GM23338 (cell line): ENCODE measurements around the gene ITPRIP. TPM values are rescaled to one million over a fixed set of nuclear protein-coding genes. Genes with fewer than 3 reads are reported as not detected.

Source experiments
- ATAC-seq: fragments of 200-7000 bp; cut with Tn5 transposase; 3 replicates; pipeline ENCODE4 v1.9.1; 2020
- DNase-seq: peaks from one replicate; pipeline ENCODE4 v3.0.0-alpha.2; 2015; ENCODE audit warnings: low spot score
- H2AFZ ChIP-seq: fragments of 200-600 bp; sonication (generic); 2 replicates; pipeline ENCODE4 v1.8.0; 2016; ENCODE audit warnings: antibody characterized with exemption, mild to moderate bottlenecking, moderate library complexity
- H3F3A ChIP-seq: fragments of 200-600 bp; sonication (generic); replicated peaks from 2 replicates; pipeline ENCODE4 v1.8.0; 2017; ENCODE audit warnings: antibody characterized with exemption, mixed run types, low read depth
- H3K27ac ChIP-seq: fragments of 200-600 bp; sonication (generic); 2 replicates; pipeline ENCODE4 v1.6.1; 2016; ENCODE audit warnings: low read depth
- H3K27me3 ChIP-seq: fragments of 200-600 bp; sonication (generic); 2 replicates; pipeline ENCODE4 v1.8.0; 2016; ENCODE audit warnings: mild to moderate bottlenecking, mixed run types, moderate library complexity; ENCODE audit not compliant: insufficient read depth
- H3K36me3 ChIP-seq: fragments of 200-600 bp; sonication (generic); 2 replicates; pipeline ENCODE4 v1.8.0; 2016; ENCODE audit warnings: mild to moderate bottlenecking; ENCODE audit not compliant: insufficient read depth
- H3K4me1 ChIP-seq: fragments of 200-600 bp; sonication (generic); 2 replicates; pipeline ENCODE4 v1.8.0; 2016; ENCODE audit warnings: mild to moderate bottlenecking, moderate library complexity; ENCODE audit not compliant: insufficient read depth
- H3K4me2 ChIP-seq: fragments of 200-600 bp; sonication (generic); 2 replicates; pipeline ENCODE4 v1.7.1; 2017; ENCODE audit warnings: mixed run types
- H3K4me3 ChIP-seq: fragments of 200-600 bp; sonication (generic); 2 replicates; pipeline ENCODE4 v1.6.1; 2016; ENCODE audit warnings: mixed run types
- H3K79me2 ChIP-seq: fragments of 200-600 bp; sonication (generic); replicated peaks from 2 replicates; pipeline ENCODE4 v1.8.0; 2017; ENCODE audit warnings: mild to moderate bottlenecking; ENCODE audit not compliant: insufficient read depth
- H3K9me2 ChIP-seq: fragments of 200-600 bp; sonication (generic); 2 replicates; pipeline ENCODE4 v1.8.0; 2017; ENCODE audit not compliant: insufficient read depth
- H4K20me1 ChIP-seq: fragments of 200-600 bp; sonication (generic); replicated peaks from 2 replicates; pipeline ENCODE4 v1.8.0; 2017; ENCODE audit warnings: mild to moderate bottlenecking; ENCODE audit not compliant: insufficient read depth
- H3K27ac Mint-ChIP-seq: 2 replicates; pipeline ENCODE4 v1.8.0; 2020; ENCODE audit warnings: inconsistent platforms, mild to moderate bottlenecking, moderate library complexity, mixed read lengths
- H3K27me3 Mint-ChIP-seq: 3 replicates; pipeline ENCODE4 v1.8.0; 2022; ENCODE audit warnings: low read depth, mild to moderate bottlenecking, moderate library complexity, mixed read lengths, inconsistent platforms; ENCODE audit not compliant: insufficient read depth, poor library complexity
- H3K36me3 Mint-ChIP-seq: 3 replicates; pipeline ENCODE4 v1.8.0; 2021; ENCODE audit warnings: low read depth, mild to moderate bottlenecking, inconsistent platforms, moderate library complexity, mixed read lengths
- H3K4me1 Mint-ChIP-seq: 3 replicates; pipeline ENCODE4 v1.8.0; 2020; ENCODE audit warnings: mild to moderate bottlenecking, inconsistent platforms, mixed read lengths
- H3K4me3 Mint-ChIP-seq: 3 replicates; pipeline ENCODE4 v1.8.0; 2021; ENCODE audit warnings: moderate library complexity, mild to moderate bottlenecking, inconsistent platforms, mixed read lengths
- H3K9me3 Mint-ChIP-seq: 3 replicates; pipeline ENCODE4 v1.8.0; 2020; ENCODE audit warnings: moderate library complexity, mild to moderate bottlenecking, inconsistent platforms, mixed read lengths
- CREB1 ChIP-seq: fragments of 250-450 bp; sonication (Bioruptor Pico); IDR thresholded peaks from 2 replicates; pipeline ENCODE4 v1.5.0; 2020; ENCODE audit warnings: low read depth, mild to moderate bottlenecking, moderate library complexity
- CTCF ChIP-seq, 2 experiments: fragments of 200-600 bp in 1 of 2; sonication (generic) in 1 of 2; conservative IDR thresholded peaks; 2 replicates each; pipeline versions ENCODE4 v1.5.1 to v1.6.1; 2016 to 2017; ENCODE audit warnings: antibody characterized with exemption in 2 of 2, low read depth in 2 of 2, mild to moderate bottlenecking in 2 of 2, moderate library complexity in 1 of 2
- ETS1 ChIP-seq: IDR thresholded peaks from 2 replicates; pipeline ENCODE4 v1.6.1; 2016; ENCODE audit warnings: antibody characterized with exemption
- EZH2 ChIP-seq: fragments of 200-600 bp; sonication (generic); IDR thresholded peaks from one replicate; pipeline ENCODE4 v1.8.0; 2017; ENCODE audit warnings: antibody characterized with exemption, mild to moderate bottlenecking, low read depth; ENCODE audit not compliant: unreplicated experiment
- EZH2phosphoT487 ChIP-seq: fragments of 200-600 bp; sonication (generic); IDR thresholded peaks from one replicate; pipeline ENCODE4 v1.8.1; 2018; ENCODE audit warnings: antibody characterized with exemption; ENCODE audit not compliant: unreplicated experiment
- JUNB ChIP-seq: IDR thresholded peaks from one replicate; pipeline ENCODE4 v1.6.1; 2016; ENCODE audit warnings: antibody characterized with exemption; ENCODE audit not compliant: unreplicated experiment
- NANOG ChIP-seq: IDR thresholded peaks from 2 replicates; pipeline ENCODE4 v1.6.1; 2016; ENCODE audit warnings: antibody characterized with exemption, borderline replicate concordance
- POLR2AphosphoS5 ChIP-seq: IDR thresholded peaks from 2 replicates; pipeline ENCODE4 v1.6.1; 2016; ENCODE audit warnings: antibody characterized with exemption, low read depth
- REST ChIP-seq: IDR thresholded peaks from one replicate; pipeline ENCODE4 v1.6.1; 2018; ENCODE audit warnings: antibody characterized with exemption; ENCODE audit not compliant: unreplicated experiment
- STAT1 ChIP-seq: IDR thresholded peaks from one replicate; pipeline ENCODE4 v1.6.1; 2016; ENCODE audit warnings: antibody characterized with exemption; ENCODE audit not compliant: unreplicated experiment
- ZNF114 ChIP-seq: fragments of 250-450 bp; sonication (Bioruptor Pico); IDR thresholded peaks from 2 replicates; pipeline ENCODE4 v1.5.0; 2020; ENCODE audit warnings: mild to moderate bottlenecking, moderate library complexity
- ZNF331 ChIP-seq: fragments of 250-450 bp; sonication (Bioruptor Pico); IDR thresholded peaks from 2 replicates; pipeline ENCODE4 v1.5.0; 2020; ENCODE audit warnings: low read depth, mild to moderate bottlenecking, moderate library complexity
- ZNF462 ChIP-seq: fragments of 250-450 bp; sonication (Bioruptor Pico); IDR thresholded peaks from 2 replicates; pipeline ENCODE4 v1.5.0; 2020; ENCODE audit warnings: mild to moderate bottlenecking, moderate library complexity
- polyA plus RNA-seq: library from polyadenylated mRNA; unstranded; fragments of >200 nt; fragmentation: Nextera tagmentation; extraction: Ambion mirVana; gene quantifications from 2 replicates; pipeline ENCODE4 v1.2.1, GENCODE V29; 2016
- total RNA-seq: library from RNA; depleted of rRNA; stranded (reverse); fragments of >200 nt; shearing (Covaris generic); gene quantifications from 2 replicates; pipeline ENCODE4 v1.2.3, GENCODE V29; 2014

Gene ITPRIP
- total and polyA plus RNA-seq, 2 experiments from 2014 or later = 6.9 to 15.2 TPM

GRCh38 chr10:104328646-104328895 is 9.7 kb downstream of the ITPRIP start:
- H3K27ac Mint-ChIP-seq = peak overlapping the region; percentile 98
- Histone ChIP-seq H3F3A (peaks cover 7% of the 10 kb centered on the region), H3K4me1 (peaks cover 71% of the 10 kb centered on the region)

More at GRCh38 chr10:104328646-104328895, 9.7 kb downstream of the ITPRIP start:
- no peaks in the 10 kb centered on the region for H3K27me3 ChIP-seq
- H3K9me2 ChIP-seq = 0 out of 2 replicates have a peak, but pooled peaks cover 2% of the 10 kb centered on the region
- TF ChIP-seq ZNF462 (no peak), EZH2phosphoT487 (no peak), REST (no peak), ZNF114 (CRISPR knock-in tag) (no peak), EZH2 (no peak), POLR2AphosphoS5 (no peak), JUNB (no peak), NANOG (no peak), ZNF331 (CRISPR knock-in tag) (no peak), STAT1 (no peak), CTCF (conservative IDR thresholded peaks at IDR 0.05; ENCODE audit: low read depth in 2 of 2) (no peak), ETS1 (no peak), CREB1 (CRISPR knock-in tag) (no peak)
- DNase-seq (no peak), ATAC-seq (no peak)
- H3K36me3 ChIP-seq = no peaks in the 10 kb centered on the region
- H3K79me2 ChIP-seq = peaks cover 97% of the 10 kb centered on the region
- H3K27me3 Mint-ChIP-seq = peaks cover 9% of the 10 kb centered on the region
- H3K4me3 ChIP-seq = peak overlapping the region; percentile 33; the same call in 1 of the 2 replicates
- no peaks in the 10 kb centered on the region; the same call in 1 of the 2 replicates for H4K20me1 ChIP-seq
- peak overlapping the region; percentile 58 for H3K4me3 Mint-ChIP-seq
- peak overlapping the region; percentile 61 for H3K4me2 ChIP-seq
- H3K27ac ChIP-seq = peak overlapping the region; percentile 92
- H3K4me1 Mint-ChIP-seq = peaks cover 94% of the 10 kb centered on the region
- H3K36me3 Mint-ChIP-seq = peaks cover 23% of the 10 kb centered on the region
- no peaks in the 10 kb centered on the region; the same call in 2 of the 3 replicates for H3K9me3 Mint-ChIP-seq
- no peak overlapping the region for H2AFZ ChIP-seq
